SH-SY5Y (cell line): ENCODE data around the gene HYOU1.

Experiments
- GATA2 ChIP-seq: IDR thresholded peaks from 2 replicates; pipeline ENCODE4 v1.6.1; 2011; ENCODE audit warnings: mild to moderate bottlenecking, low read depth, low read length
- GATA3 ChIP-seq: IDR thresholded peaks from 2 replicates; pipeline ENCODE4 v1.6.1; 2011; ENCODE audit warnings: low read depth, mild to moderate bottlenecking, low read length, moderate library complexity

GRCh38 chr11:119019996-119020395 is 37.0 kb downstream of the HYOU1 start:
- TF ChIP-seq GATA3, result no peak
- TF ChIP-seq GATA2, result no peak
